Measurements from ENCODE around the gene PPFIA4. TPM values are rescaled to one million over a fixed set of nuclear protein-coding genes. Genes with fewer than 3 reads are reported as not detected.

Gene PPFIA4
- total RNA-seq, 1 donor from 2014 or later, result 22.2 TPM

DNA sequence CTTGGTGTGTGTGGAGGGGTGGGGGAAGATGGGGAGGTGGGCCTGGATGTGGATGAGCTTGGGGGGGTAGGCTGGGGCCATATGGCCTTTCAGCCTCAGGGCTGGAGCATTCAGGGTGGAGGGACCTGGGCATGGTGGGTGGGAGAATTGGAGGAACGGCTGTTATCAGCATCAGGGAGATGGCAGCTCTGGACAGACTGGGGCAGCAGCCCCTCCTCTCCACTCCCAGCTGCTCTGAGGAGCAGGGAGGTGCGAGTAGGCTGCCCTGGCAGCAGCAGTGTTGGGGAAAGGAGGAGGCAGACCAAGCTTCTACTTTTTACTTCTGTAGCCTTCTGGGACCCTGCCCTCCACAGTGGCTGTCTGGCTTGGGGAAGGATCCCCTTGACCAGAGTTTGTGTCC, 10.2 kb downstream of the PPFIA4 start:
- no peak overlapping the region for H3K4me3 ChIP-seq
- H3K4me1 ChIP-seq, result peaks cover 16 to 23% of the 10 kb centered on the region in 2 donors
- intact Hi-C loops (cut with DNase I), result no loop called here
- H3K27me3 ChIP-seq, result no peaks in the 10 kb centered on the region
- peak overlapping the region; percentile 87 to 92 for H3K27ac ChIP-seq
- H3K9me3 ChIP-seq, result no peaks in the 10 kb centered on the region
- no peaks in the 10 kb centered on the region for H3K36me3 ChIP-seq
- TF ChIP-seq, protein P1, sequence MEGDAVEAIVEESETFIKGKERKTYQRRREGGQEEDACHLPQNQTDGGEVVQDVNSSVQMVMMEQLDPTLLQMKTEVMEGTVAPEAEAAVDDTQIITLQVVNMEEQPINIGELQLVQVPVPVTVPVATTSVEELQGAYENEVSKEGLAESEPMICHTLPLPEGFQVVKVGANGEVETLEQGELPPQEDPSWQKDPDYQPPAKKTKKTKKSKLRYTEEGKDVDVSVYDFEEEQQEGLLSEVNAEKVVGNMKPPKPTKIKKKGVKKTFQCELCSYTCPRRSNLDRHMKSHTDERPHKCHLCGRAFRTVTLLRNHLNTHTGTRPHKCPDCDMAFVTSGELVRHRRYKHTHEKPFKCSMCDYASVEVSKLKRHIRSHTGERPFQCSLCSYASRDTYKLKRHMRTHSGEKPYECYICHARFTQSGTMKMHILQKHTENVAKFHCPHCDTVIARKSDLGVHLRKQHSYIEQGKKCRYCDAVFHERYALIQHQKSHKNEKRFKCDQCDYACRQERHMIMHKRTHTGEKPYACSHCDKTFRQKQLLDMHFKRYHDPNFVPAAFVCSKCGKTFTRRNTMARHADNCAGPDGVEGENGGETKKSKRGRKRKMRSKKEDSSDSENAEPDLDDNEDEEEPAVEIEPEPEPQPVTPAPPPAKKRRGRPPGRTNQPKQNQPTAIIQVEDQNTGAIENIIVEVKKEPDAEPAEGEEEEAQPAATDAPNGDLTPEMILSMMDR (IDR thresholded peaks at IDR 0.05), result no peak
- no peak for DNase-seq (ENCODE audit: low spot score in 2 of 2)

DNA sequence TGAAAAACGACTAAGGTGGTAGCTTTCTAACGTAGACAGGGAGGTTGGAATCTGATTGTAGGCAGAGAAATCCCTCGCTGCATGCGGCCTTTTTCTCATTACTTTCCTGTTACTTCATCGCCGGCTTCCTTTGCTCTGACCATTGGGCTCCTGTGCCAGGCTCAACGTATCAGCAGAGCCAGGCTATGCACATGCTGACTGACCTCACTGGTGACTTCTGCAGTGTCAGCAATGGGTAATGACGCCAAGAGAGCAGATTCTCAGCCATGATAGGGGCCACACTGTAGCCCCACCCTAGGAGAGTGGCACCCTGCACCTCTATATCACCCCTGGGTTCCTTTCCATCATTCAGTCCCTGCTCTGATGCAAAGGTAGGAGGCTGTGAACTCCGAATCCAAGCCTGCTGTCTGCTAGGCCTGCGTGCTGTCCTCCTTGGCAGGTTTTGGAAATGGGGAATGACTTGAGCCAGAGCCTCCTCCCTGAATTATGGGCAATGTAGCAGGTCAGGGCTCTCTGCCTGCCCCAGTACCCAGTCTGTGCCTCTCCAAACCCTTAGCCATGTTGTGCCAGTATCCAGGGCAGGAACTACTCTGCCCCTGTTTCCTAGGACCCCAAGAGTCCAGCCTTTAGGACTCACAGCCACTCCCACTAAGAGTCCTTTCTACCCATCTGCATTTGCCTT, 11.4 kb downstream of the PPFIA4 start:
- Histone ChIP-seq H3K27ac (peak overlapping the region; percentile 87 to 92), H3K4me3 (no peak overlapping the region), H3K4me1 (peaks cover 16 to 23% of the 10 kb centered on the region in 2 donors), H3K36me3 (no peaks in the 10 kb centered on the region), H3K9me3 (no peaks in the 10 kb centered on the region), H3K27me3 (no peaks in the 10 kb centered on the region)
- TF ChIP-seq, protein P1 (IDR thresholded peaks at IDR 0.05), result no peak
- intact Hi-C loops (cut with DNase I), result loop anchor here (1.0 to 2.0 kb wide), 2 partner anchors 11 to 231 kb away; partner anchors contain the start of gene PPFIA4
- DNase-seq (ENCODE audit: low spot score in 2 of 2), result peak in 1 of 2 donors; percentile 68

DNA sequence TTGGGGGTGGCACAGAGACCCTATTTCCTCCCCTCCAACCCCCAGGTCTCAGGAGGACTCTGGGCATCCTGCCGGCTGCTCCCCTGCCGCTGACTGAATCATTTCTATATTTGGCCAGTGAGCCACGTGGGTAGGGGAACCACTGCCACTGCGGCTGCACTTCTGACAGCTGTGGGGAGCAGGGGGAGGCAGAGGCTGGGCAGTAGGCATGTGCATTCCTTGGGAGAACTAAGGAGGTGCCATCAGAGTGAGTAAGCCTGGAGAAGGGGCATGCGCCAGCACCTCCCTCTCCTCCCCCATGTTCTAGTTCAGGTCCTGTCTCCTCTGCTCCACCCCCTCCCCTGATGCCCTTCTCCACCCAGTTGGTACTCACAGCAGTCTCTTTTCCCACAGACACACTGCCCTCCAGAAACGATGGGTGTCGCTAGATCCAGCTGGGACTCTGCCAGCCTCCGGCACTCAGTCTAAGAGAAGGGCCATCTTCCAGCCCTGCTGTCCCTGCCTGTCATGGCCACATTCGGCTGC, 12.0 kb downstream of the PPFIA4 start:
- TF ChIP-seq, protein P1 (IDR thresholded peaks at IDR 0.05), result peak in 2 of 3 experiments; percentile 28 to 34
- peak; percentile 76 to 94 for DNase-seq (ENCODE audit: low spot score in 2 of 2)
- H3K36me3 ChIP-seq, result no peaks in the 10 kb centered on the region
- peak overlapping the region; percentile 87 to 92 for H3K27ac ChIP-seq
- H3K9me3 ChIP-seq, result no peaks in the 10 kb centered on the region
- H3K4me3 ChIP-seq, result peak overlapping the region in 1 of 2 donors; percentile 19
- H3K4me1 ChIP-seq, result peaks cover 16 to 23% of the 10 kb centered on the region in 2 donors
- no peaks in the 10 kb centered on the region for H3K27me3 ChIP-seq
- intact Hi-C loops (cut with DNase I), result loop anchor here (1.0 to 2.0 kb wide), 2 partner anchors 12 to 231 kb away; partner anchors contain the start of gene PPFIA4

DNA sequence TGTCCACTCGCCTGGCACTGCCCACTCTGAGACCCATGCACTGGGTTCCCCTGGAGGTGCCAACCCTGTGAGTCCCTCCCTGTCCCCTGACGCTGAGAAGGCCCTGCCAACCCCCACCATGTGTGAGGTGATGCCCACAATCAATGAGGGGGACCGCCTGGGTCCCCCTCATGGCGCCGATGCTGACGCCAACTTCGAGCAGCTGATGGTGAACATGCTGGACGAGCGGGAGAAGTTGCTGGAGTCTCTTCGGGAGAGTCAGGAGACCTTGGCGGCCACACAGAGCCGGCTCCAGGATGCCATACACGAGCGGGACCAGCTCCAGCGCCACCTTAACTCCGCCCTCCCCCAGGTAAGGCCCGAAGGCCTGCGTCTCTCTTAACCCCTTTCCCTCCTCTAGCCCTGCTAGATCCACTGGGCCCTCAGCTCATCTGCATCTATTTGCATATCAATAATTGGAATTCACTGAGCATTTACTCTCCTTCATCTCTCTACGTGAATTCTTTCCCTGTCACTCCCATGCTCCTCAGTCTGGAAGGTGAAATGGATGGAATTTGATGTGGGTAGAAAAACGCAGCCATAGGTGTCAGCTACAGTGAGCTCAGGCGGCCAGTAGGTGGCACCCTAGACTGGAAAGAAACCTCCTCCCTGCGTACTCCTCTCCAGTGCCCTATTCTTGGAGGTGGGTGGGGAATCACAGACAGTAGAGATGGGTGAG, 12.8 kb downstream of the PPFIA4 start:
- Histone ChIP-seq H3K4me3 (peak overlapping the region in 1 of 2 donors; percentile 19), H3K4me1 (peaks cover 16 to 23% of the 10 kb centered on the region in 2 donors), H3K9me3 (no peaks in the 10 kb centered on the region), H3K27me3 (no peaks in the 10 kb centered on the region), H3K27ac (peak overlapping the region; percentile 87 to 92), H3K36me3 (no peaks in the 10 kb centered on the region)
- peak in 1 of 2 donors; percentile 85 for DNase-seq (ENCODE audit: low spot score in 2 of 2)
- TF ChIP-seq, protein P1 (IDR thresholded peaks at IDR 0.05), result peak; percentile 83 to 88 (median 86)
- intact Hi-C loops (cut with DNase I), result loop anchor here (1.0 to 2.0 kb wide), 5 partner anchors 13 to 230 kb away; partner anchors contain the start of gene PPFIA4

DNA sequence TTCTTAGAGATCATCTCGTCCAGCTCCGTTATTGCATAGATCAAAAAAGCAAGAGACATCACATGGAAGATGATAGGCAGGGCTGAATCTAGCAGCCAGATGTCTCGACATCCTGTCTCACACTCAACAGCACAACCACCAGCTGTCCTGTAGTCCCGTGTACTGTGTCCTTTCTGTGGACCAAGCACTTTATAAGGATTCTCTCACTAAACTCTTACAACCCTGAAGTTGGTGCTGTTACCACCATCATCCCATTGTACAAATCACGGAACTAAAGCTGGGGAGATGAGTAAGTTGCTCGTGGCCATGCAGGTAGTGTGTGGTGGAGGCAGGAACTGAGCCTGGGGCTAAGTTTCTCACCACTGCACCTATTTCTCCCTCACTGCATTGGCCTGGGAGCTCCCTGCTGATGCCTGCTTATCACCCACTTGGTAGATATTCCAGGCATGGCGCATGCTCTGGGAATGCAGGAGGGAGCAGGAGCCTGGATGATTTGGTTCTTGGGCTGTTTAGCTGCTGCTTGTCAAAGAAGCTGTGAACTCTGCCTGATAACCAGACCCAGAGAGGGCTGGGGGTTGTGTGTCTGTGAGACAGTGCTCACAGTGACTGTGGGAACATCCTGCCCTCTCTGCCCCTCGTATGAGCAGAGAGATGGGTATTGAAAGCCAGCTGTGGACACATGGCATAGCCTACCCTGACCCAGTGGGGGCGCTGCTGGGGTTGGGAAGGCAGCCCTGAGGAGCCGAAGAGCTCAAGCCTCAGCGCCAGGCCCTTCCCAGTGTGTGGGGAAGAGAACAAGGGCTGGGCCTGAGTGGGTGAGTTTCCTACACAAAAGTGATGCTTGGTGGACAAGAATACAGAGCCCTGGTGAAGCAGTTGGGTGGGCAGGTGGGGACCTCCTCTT, 13.6 kb downstream of the PPFIA4 start:
- TF ChIP-seq, protein P1 (IDR thresholded peaks at IDR 0.05), result no peak
- Histone ChIP-seq H3K27me3 (no peaks in the 10 kb centered on the region), H3K4me3 (no peak overlapping the region), H3K36me3 (peaks cover 0 to 4% of the 10 kb centered on the region in 2 donors), H3K9me3 (no peaks in the 10 kb centered on the region), H3K27ac (no peak overlapping the region), H3K4me1 (peaks cover 16 to 23% of the 10 kb centered on the region in 2 donors)
- intact Hi-C loops (cut with DNase I), result loop anchor here (1.0 to 5.0 kb wide), 5 partner anchors 31 to 229 kb away; partner anchors contain the start of gene ADORA1
- no peak for DNase-seq (ENCODE audit: low spot score in 2 of 2)
